Stimulated activated naive CD8-positive, alpha-beta T cell treated with anti-CD3 and anti-CD28 coated beads, Interleukin-15, amount 100 ng/mL, for 72 hours (primary cell): Measurements from ENCODE around the gene TPK1.
A peak's percentile ranks its signal among the peaks of the same experiment; 100 is the strongest.

Experiments
- ATAC-seq: fragments of 150-1000 bp; cut with Tn5 transposase; 2 replicates; pipeline ENCODE4 v1.10.0; 2021; ENCODE audit warnings: mild to moderate bottlenecking, moderate library complexity
- DNase-seq, 2 donors: peaks; one replicate each; pipeline ENCODE4 v3.0.0; 2021 to 2022
- H3K27ac Mint-ChIP-seq, 2 donors: one replicate each; pipeline ENCODE4 v1.8.0; 2022; ENCODE audit warnings: mild to moderate bottlenecking in 2 of 2, mixed read lengths in 2 of 2, moderate library complexity in 2 of 2
- H3K27me3 Mint-ChIP-seq: one replicate; pipeline ENCODE4 v1.8.0; 2022; ENCODE audit warnings: mixed read lengths
- H3K4me1 Mint-ChIP-seq: one replicate; pipeline ENCODE4 v1.8.0; 2022; ENCODE audit warnings: mild to moderate bottlenecking, mixed read lengths
- H3K4me3 Mint-ChIP-seq, 2 donors: one replicate each; pipeline ENCODE4 v1.8.0; 2022; ENCODE audit warnings: mild to moderate bottlenecking in 2 of 2, mixed read lengths in 2 of 2, moderate library complexity in 1 of 2
- H3K9me3 Mint-ChIP-seq, 2 donors: one replicate each; pipeline ENCODE4 v1.8.0; 2022; ENCODE audit warnings: mixed read lengths in 2 of 2

Gene TPK1

GRCh38 chr7:144408121-144408520 lies 427.7 kb downstream of the TPK1 start:
- Mint-ChIP-seq H3K27ac (no peak overlapping the region), H3K27me3 (peaks cover 7% of the 10 kb centered on the region), H3K4me3 (no peak overlapping the region), H3K9me3 (no peaks in the 10 kb centered on the region), H3K4me1 (no peaks in the 10 kb centered on the region)
- DNase-seq = no peak
- ATAC-seq = no peak

- DNase-seq (no peak), ATAC-seq (no peak)
- Mint-ChIP-seq H3K4me1 (no peaks in the 10 kb centered on the region), H3K4me3 (no peak overlapping the region), H3K27ac (no peak overlapping the region), H3K9me3 (no peaks in the 10 kb centered on the region), H3K27me3 (peaks cover 7% of the 10 kb centered on the region)
Observed at GRCh38 chr7:144407266-144407931, 428.5 kb downstream of the TPK1 start.

- Mint-ChIP-seq H3K27me3 (peaks cover 7% of the 10 kb centered on the region), H3K4me1 (no peaks in the 10 kb centered on the region), H3K27ac (peak overlapping the region in 1 of 2 donors; percentile 6), H3K4me3 (no peak overlapping the region), H3K9me3 (no peaks in the 10 kb centered on the region)
- DNase-seq = no peak
- no peak for ATAC-seq
Observed at GRCh38 chr7:144404946-144405345, 430.9 kb downstream of the TPK1 start.

- ATAC-seq (peak; percentile 71), DNase-seq (no peak)
- Mint-ChIP-seq H3K9me3 (no peaks in the 10 kb centered on the region), H3K27me3 (peaks cover 7% of the 10 kb centered on the region), H3K4me1 (no peaks in the 10 kb centered on the region), H3K4me3 (no peak within 1 kb of the TSS), H3K27ac (peak within 1 kb of the TSS in 1 of 2 donors; percentile 88)
Observed at GRCh38 chr7:144403649-144404061, 432.2 kb downstream of the TPK1 start, which contains the start of gene NOBOX. TSS of gene NOBOX (minus strand) at chr7:144403693.

- no peak for DNase-seq
- Mint-ChIP-seq H3K27me3 (peaks cover 7% of the 10 kb centered on the region), H3K27ac (no peak overlapping the region), H3K4me1 (no peaks in the 10 kb centered on the region), H3K4me3 (no peak overlapping the region), H3K9me3 (no peaks in the 10 kb centered on the region)
- no peak for ATAC-seq
Observed at GRCh38 chr7:144403102-144403501, 432.8 kb downstream of the TPK1 start.
